CD4-positive, CD25-positive, alpha-beta regulatory T cell (primary cell): ENCODE data around the gene SERPING1. TPM values are rescaled to one million over a fixed set of nuclear protein-coding genes. Genes with fewer than 3 reads are reported as not detected.
"Not testable (repeated sequence)": the region's sequence is repeated elsewhere in the genome, so short reads cannot be mapped to it uniquely, and the experiment has no call there.

Experiments
- ATAC-seq, 2 donors: fragments of 150-1000 bp; cut with Tn5 transposase; one replicate each; pipeline ENCODE4 v1.10.0; 2021; ENCODE audit warnings: low read depth in 2 of 2, moderate number of reproducible peaks in 2 of 2, moderate library complexity in 1 of 2
- DNase-seq, 3 donors: peaks; one replicate each; pipeline versions ENCODE4 v3.0.0 to v3.0.0-alpha.2; 2012 to 2022; ENCODE audit warnings: mixed read lengths in 1 of 3
- H3K27ac ChIP-seq: one replicate; pipeline ENCODE4 v1.7.0; 2013; ENCODE audit warnings: mild to moderate bottlenecking, low read length; ENCODE audit not compliant: insufficient read depth, poor library complexity, severe bottlenecking
- H3K27me3 ChIP-seq: one replicate; pipeline ENCODE4 v1.7.0; 2013; ENCODE audit warnings: low read length; ENCODE audit not compliant: control insufficient read depth, insufficient read depth
- H3K36me3 ChIP-seq: one replicate; pipeline ENCODE4 v1.7.0; 2013; ENCODE audit warnings: mild to moderate bottlenecking, low read length, moderate library complexity; ENCODE audit not compliant: control insufficient read depth, insufficient read depth
- H3K4me1 ChIP-seq: 2 replicates; pipeline ENCODE4 v1.7.0; 2013; ENCODE audit warnings: mild to moderate bottlenecking, low read length; ENCODE audit not compliant: insufficient read depth, control insufficient read depth, poor library complexity, severe bottlenecking
- H3K4me3 ChIP-seq: one replicate; pipeline ENCODE4 v1.7.0; 2013; ENCODE audit warnings: low read depth, mild to moderate bottlenecking, low read length, moderate library complexity
- H3K9me3 ChIP-seq, 2 experiments: 1 replicate in 1 of 2; 2 replicates in 1 of 2; pipeline ENCODE4 v1.7.0; 2013; ENCODE audit warnings: low read length in 2 of 2, mild to moderate bottlenecking in 1 of 2, moderate library complexity in 1 of 2; ENCODE audit not compliant: control insufficient read depth in 2 of 2
- H3K27ac Mint-ChIP-seq, 3 donors: one replicate each; pipeline ENCODE4 v1.8.0; 2020 to 2022; ENCODE audit warnings: mild to moderate bottlenecking in 3 of 3, mixed read lengths in 3 of 3, moderate library complexity in 2 of 3
- H3K27me3 Mint-ChIP-seq: one replicate; pipeline ENCODE4 v1.8.0; 2022; ENCODE audit warnings: mild to moderate bottlenecking, mixed read lengths
- H3K36me3 Mint-ChIP-seq: one replicate; pipeline ENCODE4 v1.8.0; 2020; ENCODE audit warnings: mixed read lengths
- H3K4me1 Mint-ChIP-seq, 4 donors: one replicate each; pipeline ENCODE4 v1.8.0; 2020 to 2022; ENCODE audit warnings: mixed read lengths in 4 of 4, mild to moderate bottlenecking in 1 of 4
- H3K4me3 Mint-ChIP-seq, 4 donors: one replicate each; pipeline ENCODE4 v1.8.0; 2020 to 2022; ENCODE audit warnings: mild to moderate bottlenecking in 4 of 4, mixed read lengths in 4 of 4, moderate library complexity in 3 of 4
- H3K9me3 Mint-ChIP-seq, 7 donors: one replicate each; pipeline ENCODE4 v1.8.0; 2020 to 2022; ENCODE audit warnings: mixed read lengths in 7 of 7, mild to moderate bottlenecking in 3 of 7, moderate library complexity in 2 of 7
- polyA plus RNA-seq, 4 donors: library from polyadenylated mRNA; unstranded; fragments of 300-500 nt; fragmentation: Illumina TruSeq; gene quantifications; one replicate each; pipeline ENCODE4 v1.2.3, GENCODE V29; 2021
- total RNA-seq: library from RNA; stranded (reverse); gene quantifications from one replicate; pipeline ENCODE4 v1.2.3, GENCODE V29; 2022

The SERPING1 gene
- total and polyA plus RNA-seq, 5 donors from 2014 or later: 1.1 TPM; not detected in 4

DNA sequence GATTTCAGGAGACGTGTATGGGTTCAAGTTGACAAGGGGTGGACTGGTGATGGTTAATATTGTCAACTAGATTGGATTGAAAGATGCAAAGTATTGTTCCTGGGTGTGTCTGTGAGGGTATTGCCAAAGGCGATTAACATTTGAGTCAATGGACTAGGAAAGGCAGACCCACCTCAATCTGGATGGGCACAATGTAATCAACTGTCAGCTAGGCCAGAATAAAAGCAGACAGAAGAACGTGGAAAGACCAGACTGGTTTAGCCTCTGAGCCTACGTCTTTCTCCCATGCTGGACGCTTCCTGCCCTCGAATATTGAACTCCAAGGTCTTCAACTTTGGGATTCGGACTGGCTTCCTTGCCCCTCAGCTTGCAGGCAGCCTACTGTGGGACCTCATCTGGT lies 53.9 kb downstream of the SERPING1 start:
- no peaks in the 10 kb centered on the region for H3K36me3 ChIP-seq
- ATAC-seq: no peak

DNA sequence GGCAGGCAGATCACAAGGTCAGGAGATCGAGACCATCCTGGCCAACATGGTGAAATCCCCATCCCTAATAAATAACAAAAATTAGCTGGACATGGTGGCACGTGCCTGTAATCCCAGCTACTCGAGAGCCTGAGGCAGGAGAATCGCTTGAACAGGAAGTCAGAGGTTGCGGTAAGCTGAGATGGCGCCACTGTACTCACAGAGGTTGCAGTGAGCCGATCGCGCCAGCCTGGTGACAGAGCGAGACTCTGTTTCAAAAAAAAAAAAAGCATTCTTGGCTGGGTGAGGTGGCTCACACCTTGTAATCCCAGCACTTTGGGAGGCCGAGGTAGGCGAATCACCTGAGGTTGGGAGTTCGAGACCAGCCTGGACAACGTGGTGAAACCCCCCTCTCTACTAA lies 54.7 kb downstream of the SERPING1 start:
- Mint-ChIP-seq H3K27me3 (peaks cover 31% of the 10 kb centered on the region), H3K4me1 (peaks cover 0 to 46% (median 25%) of the 10 kb centered on the region in 4 donors), H3K4me3 (peak overlapping the region; percentile 11 to 83 (median 64)), H3K27ac (peak overlapping the region in 2 of 3 donors; percentile 12 to 79)
- Histone ChIP-seq H3K4me3 (peak overlapping the region; percentile 41), H3K4me1 (peaks cover 29% of the 10 kb centered on the region), H3K27me3 (peaks cover 18% of the 10 kb centered on the region)
- not testable (repeated sequence) for H3K9me3 Mint-ChIP-seq, H3K36me3 ChIP-seq, ATAC-seq, H3K36me3 Mint-ChIP-seq, H3K9me3 ChIP-seq, H3K27ac ChIP-seq
- DNase-seq: peak in 2 of 3 donors; percentile 28 to 41

More for the DNA sequence above, 53.9 kb downstream of the SERPING1 start:
- no peak overlapping the region for H3K4me3 ChIP-seq
- H3K27me3 ChIP-seq: peaks cover 22% of the 10 kb centered on the region
- H3K4me1 ChIP-seq: peaks cover 24% of the 10 kb centered on the region
- no peak for DNase-seq
- Mint-ChIP-seq H3K27me3 (peaks cover 39% of the 10 kb centered on the region), H3K36me3 (no peaks in the 10 kb centered on the region), H3K4me1 (peaks cover 0 to 42% (median 18%) of the 10 kb centered on the region in 4 donors), H3K27ac (peak overlapping the region in 1 of 3 donors; percentile 71), H3K9me3 (peaks cover 0 to 4% (median 0%) of the 10 kb centered on the region in 7 donors), H3K4me3 (peak overlapping the region in 1 of 4 donors; percentile 83)
- H3K27ac ChIP-seq: no peak overlapping the region
- no peaks in the 10 kb centered on the region for H3K9me3 ChIP-seq

DNA sequence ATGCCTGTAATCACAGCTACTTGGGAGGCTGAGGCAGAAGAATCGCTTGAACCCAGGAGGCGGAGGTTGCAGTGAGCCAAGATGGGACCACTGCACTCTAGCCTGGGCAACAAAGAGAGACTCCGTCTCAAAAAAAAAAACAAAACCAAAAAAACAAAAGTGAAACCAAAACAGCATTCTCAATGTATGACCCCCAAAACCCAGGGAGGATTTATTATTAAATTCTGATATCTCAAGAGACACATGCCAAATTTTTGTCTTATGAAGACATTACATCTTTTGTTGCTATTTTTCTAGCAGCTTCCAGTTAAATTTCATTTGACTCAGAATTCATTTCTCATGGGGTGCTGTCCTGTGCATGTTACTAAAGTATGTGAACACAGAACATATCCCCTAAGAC lies 55.2 kb downstream of the SERPING1 start:
- H3K4me1 Mint-ChIP-seq: peaks cover 4 to 46% (median 28%) of the 10 kb centered on the region in 4 donors
- no peaks in the 10 kb centered on the region for H3K9me3 ChIP-seq
- H3K36me3 Mint-ChIP-seq: no peaks in the 10 kb centered on the region
- H3K27me3 ChIP-seq: peaks cover 14% of the 10 kb centered on the region
- H3K36me3 ChIP-seq: no peaks in the 10 kb centered on the region
- H3K27me3 Mint-ChIP-seq: peaks cover 30% of the 10 kb centered on the region
- ATAC-seq: no peak
- H3K27ac ChIP-seq: no peak overlapping the region
- peak overlapping the region; percentile 12 to 79 (median 74) for H3K27ac Mint-ChIP-seq
- DNase-seq: no peak
- H3K4me1 ChIP-seq: peaks cover 31% of the 10 kb centered on the region
- H3K9me3 Mint-ChIP-seq: no peaks in the 10 kb centered on the region
- H3K4me3 Mint-ChIP-seq: peak overlapping the region; percentile 11 to 83 (median 64)
- peak overlapping the region; percentile 41 for H3K4me3 ChIP-seq

DNA sequence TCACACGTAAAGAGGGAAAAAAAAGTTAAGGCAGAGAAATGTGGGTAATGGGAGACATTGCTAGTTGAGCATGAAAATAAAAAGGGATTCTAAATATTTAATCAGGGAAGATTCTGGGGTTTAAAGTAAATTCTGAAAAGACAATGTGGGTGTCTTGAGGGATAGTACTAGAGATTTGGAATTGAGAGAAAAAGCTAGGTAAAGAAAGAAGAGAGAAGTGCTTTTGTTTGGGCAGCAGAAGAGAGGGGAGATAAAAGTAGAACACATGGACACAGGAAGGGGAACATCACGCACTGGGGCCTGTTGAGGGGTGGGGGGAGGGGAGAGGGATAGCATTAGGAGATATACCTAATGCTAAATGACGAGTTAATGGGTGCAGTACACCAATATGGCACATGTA lies 55.7 kb downstream of the SERPING1 start:
- H3K27me3 ChIP-seq: peaks cover 10% of the 10 kb centered on the region
- peaks cover 5 to 45% (median 28%) of the 10 kb centered on the region in 4 donors for H3K4me1 Mint-ChIP-seq

DNA sequence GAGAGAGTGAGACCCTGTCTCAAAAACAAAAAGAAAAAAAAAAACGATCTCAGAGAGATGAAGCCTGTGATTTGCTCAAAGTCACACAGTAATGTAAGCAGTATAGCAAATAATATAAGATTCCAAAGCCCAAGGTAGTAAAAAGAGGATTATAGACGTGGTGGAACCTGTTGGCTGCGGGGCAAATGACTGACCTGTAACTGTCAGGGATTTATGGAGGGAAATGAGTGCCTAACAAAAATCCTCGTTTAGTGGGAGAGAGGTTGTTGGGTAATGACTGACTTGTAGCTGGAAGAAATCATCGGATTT lies 59.4 kb downstream of the SERPING1 start:
- H3K27me3 Mint-ChIP-seq: peaks cover 5% of the 10 kb centered on the region
- H3K36me3 Mint-ChIP-seq: peaks cover 20% of the 10 kb centered on the region
- H3K27ac Mint-ChIP-seq: peak overlapping the region; percentile 93 to 95 (median 95)
- DNase-seq (no peak), ATAC-seq (no peak)
- H3K9me3 Mint-ChIP-seq: no peaks in the 10 kb centered on the region
- peaks cover 5 to 49% (median 23%) of the 10 kb centered on the region in 4 donors for H3K4me1 Mint-ChIP-seq
- peak overlapping the region; percentile 92 for H3K27ac ChIP-seq
- H3K36me3 ChIP-seq: peaks cover 25% of the 10 kb centered on the region
- no peaks in the 10 kb centered on the region for H3K9me3 ChIP-seq
- peak overlapping the region; percentile 93 to 99 (median 97) for H3K4me3 Mint-ChIP-seq
- H3K4me1 ChIP-seq: peaks cover 22% of the 10 kb centered on the region
- peak overlapping the region; percentile 83 for H3K4me3 ChIP-seq
- no peaks in the 10 kb centered on the region for H3K27me3 ChIP-seq

More for the DNA sequence above, 55.7 kb downstream of the SERPING1 start:
- H3K27ac Mint-ChIP-seq: peak overlapping the region in 1 of 3 donors; percentile 74
- Histone ChIP-seq H3K4me3 (no peak overlapping the region), H3K4me1 (peaks cover 33% of the 10 kb centered on the region), H3K9me3 (no peaks in the 10 kb centered on the region), H3K27ac (no peak overlapping the region), H3K36me3 (no peaks in the 10 kb centered on the region)
- DNase-seq: no peak
- no peaks in the 10 kb centered on the region for H3K9me3 Mint-ChIP-seq
- no peak for ATAC-seq
- H3K4me3 Mint-ChIP-seq: peak overlapping the region in 1 of 4 donors; percentile 11
- H3K36me3 Mint-ChIP-seq: peaks cover under 1% of the 10 kb centered on the region
- peaks cover 27% of the 10 kb centered on the region for H3K27me3 Mint-ChIP-seq

DNA sequence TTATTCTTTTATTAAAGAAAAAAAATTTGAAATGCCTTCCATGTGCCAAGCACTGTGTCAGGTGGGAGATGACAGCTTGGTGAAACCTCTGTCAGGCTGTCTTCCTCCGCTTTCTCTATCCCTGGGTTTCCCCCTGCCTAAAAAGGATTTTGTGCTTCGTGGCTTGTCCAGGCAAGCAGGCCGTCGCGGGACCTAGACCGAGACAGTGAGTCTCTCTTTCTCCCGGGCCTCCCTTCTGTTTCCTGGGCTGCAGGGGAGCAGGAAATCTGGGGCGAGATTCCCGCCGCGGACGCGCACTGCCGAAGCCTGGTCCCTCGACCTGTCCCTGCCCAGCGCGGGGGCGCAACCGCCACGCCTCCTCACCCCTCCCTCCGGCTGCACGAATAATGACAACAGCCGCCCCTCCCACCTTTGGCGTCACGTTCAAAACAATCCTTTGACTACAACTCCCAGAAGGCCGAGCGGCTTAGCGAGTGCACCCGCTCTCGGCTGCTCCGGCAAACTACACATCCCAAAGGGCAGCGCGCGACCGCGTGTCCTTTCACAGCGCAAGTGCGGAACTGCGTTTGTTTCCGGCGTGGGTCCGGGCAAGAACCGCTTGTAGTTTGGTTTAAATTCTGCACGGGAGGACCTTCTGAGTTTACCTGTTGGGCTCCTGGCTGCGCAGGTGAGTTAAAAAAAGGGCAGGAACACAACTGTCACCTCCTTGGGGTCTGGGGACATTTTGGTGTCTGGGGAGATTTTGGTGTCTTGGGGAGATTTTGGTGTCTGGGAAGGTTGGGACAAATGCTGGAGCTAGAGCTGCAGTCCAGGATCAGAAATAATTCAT lies 59.9 kb downstream of the SERPING1 start, which contains the start of gene CLP1:
TSS of gene CLP1 (plus strand) at position 569 of the 829 bp plus-strand sequence. CDS start 1,715 bp downstream, outside the sequence.
- DNase-seq: peak; percentile 98 to 99 (median 99)
- H3K4me1 ChIP-seq: peaks cover 22% of the 10 kb centered on the region
- peaks cover 23% of the 10 kb centered on the region for H3K36me3 Mint-ChIP-seq
- peaks cover 5 to 52% (median 25%) of the 10 kb centered on the region in 4 donors for H3K4me1 Mint-ChIP-seq
- H3K27ac ChIP-seq: peak within 1 kb of the TSS; percentile 92
- H3K27me3 ChIP-seq: no peaks in the 10 kb centered on the region
- H3K4me3 ChIP-seq: peak within 1 kb of the TSS; percentile 99
- no peaks in the 10 kb centered on the region for H3K9me3 ChIP-seq
- peaks cover 5% of the 10 kb centered on the region for H3K27me3 Mint-ChIP-seq
- H3K9me3 Mint-ChIP-seq: no peaks in the 10 kb centered on the region
- H3K4me3 Mint-ChIP-seq: peak within 1 kb of the TSS; percentile 93 to 99 (median 97)
- ATAC-seq: peak; percentile 98 to 99
- peak within 1 kb of the TSS; percentile 93 to 95 (median 95) for H3K27ac Mint-ChIP-seq
- peaks cover 30% of the 10 kb centered on the region for H3K36me3 ChIP-seq

DNA sequence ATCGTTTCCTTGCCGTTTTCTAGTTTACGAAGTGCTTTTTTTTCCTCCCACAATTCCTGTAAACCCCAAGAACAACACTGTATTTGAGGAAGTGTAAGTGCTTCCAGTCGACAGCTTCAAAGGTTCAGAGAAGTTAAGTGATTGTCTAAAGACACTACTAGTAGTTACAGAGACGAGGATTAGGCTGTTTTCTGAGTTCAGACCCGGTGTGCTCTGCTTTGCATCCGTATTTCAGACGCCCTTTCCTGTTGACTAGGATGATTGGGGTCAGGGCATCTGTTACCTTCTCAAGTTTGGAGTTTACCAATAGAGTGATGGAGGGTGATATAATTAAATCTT lies 60.5 kb downstream of the SERPING1 start:
- ATAC-seq (no peak), DNase-seq (peak in 1 of 3 donors; percentile 36)
- Mint-ChIP-seq H3K27me3 (peaks cover 5% of the 10 kb centered on the region), H3K4me3 (peak overlapping the region; percentile 93 to 99 (median 97)), H3K36me3 (peaks cover 29% of the 10 kb centered on the region), H3K9me3 (no peaks in the 10 kb centered on the region), H3K4me1 (peaks cover 5 to 50% (median 25%) of the 10 kb centered on the region in 4 donors), H3K27ac (peak overlapping the region; percentile 93 to 95 (median 95))
- Histone ChIP-seq H3K27ac (peak overlapping the region; percentile 92), H3K9me3 (no peaks in the 10 kb centered on the region), H3K4me1 (peaks cover 22% of the 10 kb centered on the region), H3K36me3 (peaks cover 34% of the 10 kb centered on the region), H3K4me3 (peak overlapping the region; percentile 99), H3K27me3 (no peaks in the 10 kb centered on the region)
